ENCODE results near the gene GTPBP6.

DNA sequence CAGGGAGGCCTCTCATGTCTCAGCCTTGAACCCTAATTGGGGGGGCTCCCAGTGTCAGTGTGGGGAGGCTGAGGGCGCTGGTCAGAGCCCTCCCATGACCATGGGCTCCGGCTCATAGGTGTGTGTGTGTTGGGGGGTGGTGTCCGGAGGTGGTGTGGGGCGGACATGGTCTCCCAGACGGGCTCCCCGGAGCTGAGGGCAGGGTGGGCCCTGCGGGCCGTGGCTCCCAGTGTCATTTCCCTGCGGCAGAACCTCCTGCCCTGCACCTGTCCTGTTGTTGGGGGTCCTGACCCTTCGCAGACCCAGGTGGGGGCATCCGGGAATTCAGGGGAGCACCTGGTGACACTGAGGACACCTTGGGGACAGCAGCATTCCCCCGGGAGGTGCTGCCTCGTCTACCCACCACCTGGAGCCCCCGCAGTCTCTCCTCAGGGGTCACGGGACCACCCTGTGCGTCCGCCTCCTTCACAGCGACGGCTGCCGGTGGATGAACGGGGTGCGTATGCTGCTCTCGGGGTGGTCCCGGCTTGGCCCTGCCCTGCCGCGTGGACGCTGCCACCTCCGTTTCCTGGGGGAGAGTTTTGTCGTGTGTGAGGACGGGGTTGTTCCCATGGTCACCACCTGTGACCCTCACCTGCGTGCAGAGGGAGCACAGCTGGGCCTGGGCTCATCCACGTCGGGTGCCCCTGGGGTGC, 14.5 kb upstream of the GTPBP6 start:
- TF ChIP-seq, protein P1, sequence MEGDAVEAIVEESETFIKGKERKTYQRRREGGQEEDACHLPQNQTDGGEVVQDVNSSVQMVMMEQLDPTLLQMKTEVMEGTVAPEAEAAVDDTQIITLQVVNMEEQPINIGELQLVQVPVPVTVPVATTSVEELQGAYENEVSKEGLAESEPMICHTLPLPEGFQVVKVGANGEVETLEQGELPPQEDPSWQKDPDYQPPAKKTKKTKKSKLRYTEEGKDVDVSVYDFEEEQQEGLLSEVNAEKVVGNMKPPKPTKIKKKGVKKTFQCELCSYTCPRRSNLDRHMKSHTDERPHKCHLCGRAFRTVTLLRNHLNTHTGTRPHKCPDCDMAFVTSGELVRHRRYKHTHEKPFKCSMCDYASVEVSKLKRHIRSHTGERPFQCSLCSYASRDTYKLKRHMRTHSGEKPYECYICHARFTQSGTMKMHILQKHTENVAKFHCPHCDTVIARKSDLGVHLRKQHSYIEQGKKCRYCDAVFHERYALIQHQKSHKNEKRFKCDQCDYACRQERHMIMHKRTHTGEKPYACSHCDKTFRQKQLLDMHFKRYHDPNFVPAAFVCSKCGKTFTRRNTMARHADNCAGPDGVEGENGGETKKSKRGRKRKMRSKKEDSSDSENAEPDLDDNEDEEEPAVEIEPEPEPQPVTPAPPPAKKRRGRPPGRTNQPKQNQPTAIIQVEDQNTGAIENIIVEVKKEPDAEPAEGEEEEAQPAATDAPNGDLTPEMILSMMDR (IDR thresholded peaks at IDR 0.05), result no peak
- TF ChIP-seq POLR2A (IDR thresholded peaks at IDR 0.05), result no peak
